Endothelial cell of umbilical vein (primary cell): ENCODE measurements around the gene RET. TPM values are rescaled to one million over a fixed set of nuclear protein-coding genes. Genes with fewer than 3 reads are reported as not detected.
A peak's percentile ranks its signal among the peaks of the same experiment; 100 is the strongest.

Experiments
- BruUV-seq: library from RNA; stranded (reverse); fragments of 400-500 nt; replicated peaks from 2 replicates; lab custom pipeline; 2021; lab: Mats Ljungman, UMichigan
- CTCF ChIA-PET: fragments of 300-600, 350-600 bp; sonication (Branson Sonifier 250); formaldehyde crosslinking; loops from one replicate; lab custom pipeline; 2021; ENCODE audit warnings: antibody characterized with exemption, inconsistent platforms; lab: Charles Lee
- POLR2A ChIA-PET: fragments of 300-600, 350-600 bp; sonication (Branson Sonifier 250); formaldehyde crosslinking; loops from one replicate; lab custom pipeline; 2021; ENCODE audit warnings: antibody characterized with exemption, inconsistent platforms; lab: Charles Lee
- DNase-seq: peaks from one replicate; pipeline ENCODE4 v3.0.0-alpha.2; 2011; ENCODE audit warnings: low read depth, low spot score
- FAIRE-seq: peaks from 2 replicates; lab custom pipeline; 2011; peaks lifted over from hg19 to GRCh38; lab: Jason Lieb, UNC
- H2AFZ ChIP-seq: 2 replicates; pipeline ENCODE4 v1.6.0; 2012; ENCODE audit warnings: low read depth, low read length, control low read depth, inconsistent platforms
- H3K27ac ChIP-seq: 2 replicates; pipeline ENCODE4 v1.5.1; 2011; ENCODE audit warnings: low read depth, mild to moderate bottlenecking, control low read depth, low read length, moderate library complexity; ENCODE audit not compliant: insufficient read depth
- H3K27me3 ChIP-seq, 2 experiments: 2 replicates each; pipeline versions ENCODE4 v1.6.0 to v1.6.1; 2011; ENCODE audit warnings: low read length in 2 of 2, mixed read lengths in 1 of 2; ENCODE audit not compliant: control insufficient read depth in 2 of 2, insufficient read depth in 2 of 2
- H3K36me3 ChIP-seq, 2 experiments: 2 replicates in 1 of 2; 3 replicates in 1 of 2; pipeline ENCODE4 v1.5.1; 2011; ENCODE audit warnings: low read length in 2 of 2, mild to moderate bottlenecking in 1 of 2, moderate library complexity in 1 of 2; ENCODE audit not compliant: control insufficient read depth in 2 of 2, insufficient read depth in 2 of 2; ENCODE audit errors: extremely low read depth in 1 of 2
- H3K4me1 ChIP-seq: 3 replicates; pipeline ENCODE4 v1.5.1; 2011; ENCODE audit warnings: mild to moderate bottlenecking, low read length; ENCODE audit not compliant: control insufficient read depth, insufficient read depth; ENCODE audit errors: extremely low read depth
- H3K4me2 ChIP-seq: 2 replicates; pipeline ENCODE4 v1.6.1; 2011; ENCODE audit warnings: low read length, control low read depth, mixed read lengths; ENCODE audit not compliant: insufficient read depth
- H3K4me3 ChIP-seq, 3 experiments: fragments of 200-600 bp in 1 of 3; sonication (generic), shearing (Covaris generic) in 1 of 3; replicated peaks in 1 of 3; 2 replicates each; pipeline ENCODE4 v1.5.1; 2011 to 2016; ENCODE audit warnings: control low read depth in 3 of 3, low read length in 3 of 3, mild to moderate bottlenecking in 2 of 3, inconsistent platforms in 1 of 3, low read depth in 1 of 3, moderate library complexity in 1 of 3; ENCODE audit not compliant: insufficient read depth in 1 of 3
- H3K79me2 ChIP-seq: 2 replicates; pipeline ENCODE4 v1.6.0; 2012; ENCODE audit warnings: low read length, inconsistent platforms; ENCODE audit not compliant: control insufficient read depth, insufficient read depth
- H3K9ac ChIP-seq: replicated peaks from 2 replicates; pipeline ENCODE3; 2011; ENCODE audit warnings: low read length, control low read depth; ENCODE audit not compliant: insufficient read depth; ENCODE audit errors: extremely low read depth
- H3K9me1 ChIP-seq: replicated peaks from 3 replicates; pipeline ENCODE4 v1.6.0; 2011; ENCODE audit warnings: mild to moderate bottlenecking, low read length; ENCODE audit not compliant: control insufficient read depth, insufficient read depth; ENCODE audit errors: extremely low read depth
- H3K9me3 ChIP-seq: replicated peaks from 2 replicates; pipeline ENCODE4 v1.5.1; 2012; ENCODE audit warnings: low read length, inconsistent platforms; ENCODE audit not compliant: control insufficient read depth, insufficient read depth
- H4K20me1 ChIP-seq: replicated peaks from 2 replicates; pipeline ENCODE3; 2011; ENCODE audit warnings: mild to moderate bottlenecking, low read length; ENCODE audit not compliant: control insufficient read depth, insufficient read depth; ENCODE audit errors: extremely low read depth
- FOS ChIP-seq: IDR thresholded peaks from 2 replicates; pipeline ENCODE4 v1.6.1; 2011; ENCODE audit warnings: mild to moderate bottlenecking, low read length, moderate library complexity, borderline replicate concordance; ENCODE audit not compliant: insufficient read depth
- GATA2 ChIP-seq: IDR thresholded peaks from 2 replicates; pipeline ENCODE4 v1.7.0; 2011; ENCODE audit warnings: low read depth, mild to moderate bottlenecking, moderate library complexity, mixed read lengths, low read length; ENCODE audit not compliant: insufficient read length, insufficient read depth
- JUN ChIP-seq: IDR thresholded peaks from 2 replicates; pipeline ENCODE4 v1.6.1; 2011; ENCODE audit warnings: borderline replicate concordance, low read depth; ENCODE audit not compliant: insufficient read length, insufficient read depth
- MYC ChIP-seq: IDR thresholded peaks from one replicate; pipeline ENCODE4 v1.6.1; 2011; ENCODE audit warnings: mild to moderate bottlenecking, low read depth, low read length
- POLR2A ChIP-seq: IDR thresholded peaks from 2 replicates; pipeline ENCODE4 v1.6.1; 2012; ENCODE audit warnings: low read depth, mild to moderate bottlenecking, control low read depth, low read length
- POLR2AphosphoS5 ChIP-seq: IDR thresholded peaks from 2 replicates; pipeline ENCODE4 v1.6.1; 2012; ENCODE audit warnings: low read depth, mild to moderate bottlenecking, control low read depth, low read length, moderate library complexity; ENCODE audit not compliant: insufficient read depth
- dilution Hi-C: fragments of 300-500 bp; cut with MboI; formaldehyde crosslinking; loops from one replicate; pipeline ENCODE4 v1.15.0; 2019; ENCODE audit warnings: low sequenced_read_pairs; ENCODE audit not compliant: extremely low pct_ligation_motif_present
- intact Hi-C: fragments of 100-400 bp; cut with micrococcal nuclease; formaldehyde crosslinking; loops from one replicate; pipeline ENCODE4 v1.10.0; 2022
- polyA plus RNA-seq, 4 experiments: library from polyadenylated mRNA; depleted of rRNA in 3 of 4; stranded (reverse) in 3 of 4; unstranded in 1 of 4; fragments of >200 nt; gene quantifications; 2 replicates each; pipeline versions ENCODE4 v1.2.1 to v1.2.3, GENCODE V29; 2011 to 2012; ENCODE audit warnings: missing spikeins in 1 of 4
- total RNA-seq: library from RNA; stranded (reverse); gene quantifications from 2 replicates; pipeline ENCODE4 v1.2.3, GENCODE V29; 2021
- TF ChIP-seq, protein P1 (sequence below): IDR thresholded peaks from 2 replicates; pipeline ENCODE4 v1.6.1; 2011; ENCODE audit not compliant: insufficient read depth, insufficient read length

Gene RET
- total and polyA plus RNA-seq, 2 donors (not counting 3 experiments of a cell fraction or from before 2014, with no cell fraction given), result 0.04 to 0.22 TPM

DNA sequence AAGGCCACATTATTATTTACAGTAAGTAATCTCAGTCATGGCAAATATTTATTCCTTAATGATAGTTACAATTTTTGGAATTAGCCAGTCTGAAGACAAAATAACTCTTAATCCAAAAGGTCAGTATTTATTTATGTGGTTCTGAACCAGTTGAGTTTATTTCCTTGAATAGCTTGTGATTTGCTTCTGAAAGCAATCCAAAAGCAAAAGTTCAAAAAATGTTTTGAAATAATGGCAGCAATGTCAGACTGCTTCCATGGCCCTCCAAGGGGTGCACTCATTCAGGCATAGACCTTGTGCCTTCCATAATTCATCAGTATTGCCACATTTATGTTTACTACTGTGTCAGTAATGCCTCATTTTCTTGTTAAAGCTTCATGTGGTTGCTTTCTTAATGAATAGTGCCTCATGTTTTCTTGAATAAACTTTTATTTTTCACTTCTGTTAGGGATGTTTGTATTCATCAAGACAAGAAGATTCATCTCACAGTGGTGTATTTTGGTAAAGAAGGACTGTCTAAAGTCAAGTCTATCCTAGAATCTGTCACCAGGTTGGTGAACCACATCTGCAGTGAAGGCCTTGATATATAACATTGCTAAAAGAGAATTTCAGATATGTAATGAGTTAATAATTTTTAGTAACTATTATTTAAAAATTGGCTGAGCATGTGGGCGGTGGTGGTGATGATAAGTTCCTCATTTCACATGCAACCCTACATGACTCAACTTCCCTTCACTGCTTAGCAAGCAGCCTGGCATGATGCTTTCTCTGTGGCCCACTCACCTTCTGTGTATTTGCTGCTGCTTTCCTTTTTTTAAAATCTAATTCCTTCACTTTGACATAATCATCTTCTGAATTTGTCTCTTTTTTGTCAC is 83.4 kb downstream of the RET start:
- H3K9ac ChIP-seq, result no peak overlapping the region
- no TSS peak for BruUV-seq
- peaks cover 15% of the 10 kb centered on the region for H3K4me1 ChIP-seq
- H3K27me3 ChIP-seq, result no peaks in the 10 kb centered on the region
- H4K20me1 ChIP-seq, result no peaks in the 10 kb centered on the region
- dilution Hi-C loops, result no loop called here
- FAIRE-seq (no peak), DNase-seq (peak; percentile 51)
- H3K27ac ChIP-seq, result peak overlapping the region; percentile 53
- POLR2A ChIA-PET, result no interaction called here
- H3K9me1 ChIP-seq, result peaks cover 2% of the 10 kb centered on the region
- H3K79me2 ChIP-seq, result peaks cover 54% of the 10 kb centered on the region
- TF ChIP-seq POLR2A, result no peak
- TF ChIP-seq, protein P1, sequence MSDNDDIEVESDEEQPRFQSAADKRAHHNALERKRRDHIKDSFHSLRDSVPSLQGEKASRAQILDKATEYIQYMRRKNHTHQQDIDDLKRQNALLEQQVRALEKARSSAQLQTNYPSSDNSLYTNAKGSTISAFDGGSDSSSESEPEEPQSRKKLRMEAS, result no peak
- TF ChIP-seq FOS, result peak; percentile 72
- peak; percentile 15 for TF ChIP-seq MYC
- peak; percentile 40 for TF ChIP-seq POLR2AphosphoS5
- peak; percentile 24 for TF ChIP-seq JUN
- TF ChIP-seq GATA2, result no peak
- CTCF ChIA-PET, result interaction anchor here (0.9 to 2.6 kb wide), 4 partner anchors 21 to 133 kb away, joined by 3 to 6 read pairs (median 4); partner anchors contain the start of gene CSGALNACT2
- H3K36me3 ChIP-seq, result peaks cover 2 to 8% of the 10 kb centered on the region in 2 experiments
- H3K9me3 ChIP-seq, result no peaks in the 10 kb centered on the region
- H3K4me3 ChIP-seq, result no peak overlapping the region
- no peak overlapping the region for H2AFZ ChIP-seq
- H3K4me2 ChIP-seq, result peak overlapping the region; percentile 44
- intact Hi-C loops, result no loop called here
